ENCODE measurements around the gene DPP3. TPM values are rescaled to one million over a fixed set of nuclear protein-coding genes. Genes with fewer than 3 reads are reported as not detected.

Gene DPP3
- polyA plus RNA-seq, 1 of the 3 experiments (the other 2 are of a cell fraction): 70.6 TPM

- no peak for TF ChIP-seq FOSL2 (IDR thresholded peaks at IDR 0.05; ENCODE audit: borderline replicate concordance, low read depth)
- TF ChIP-seq POLR2AphosphoS5 (IDR thresholded peaks at IDR 0.05; ENCODE audit: low read depth, low read length): no peak
- no peak for TF ChIP-seq RXRA (IDR thresholded peaks at IDR 0.05; ENCODE audit: borderline replicate concordance, low read depth)
- TF ChIP-seq GABPA (IDR thresholded peaks at IDR 0.05; ENCODE audit: low read depth): no peak
- TF ChIP-seq JUND (IDR thresholded peaks at IDR 0.05): no peak
- TF ChIP-seq NFIC (IDR thresholded peaks at IDR 0.05; ENCODE audit: borderline replicate concordance): no peak
- no peak for TF ChIP-seq FOXJ3 (CRISPR knock-in tag; IDR thresholded peaks at IDR 0.05)
- TF ChIP-seq EZH2phosphoT487 (IDR thresholded peaks at IDR 0.05; ENCODE audit: borderline replicate concordance, low read depth): no peak
- TF ChIP-seq RFX5 (IDR thresholded peaks at IDR 0.05; ENCODE audit: low read length): no peak
These were observed 25.1 kb downstream of the DPP3 start (continued) for GRCh38 chr11:66505276-66505816.

- Histone ChIP-seq H3K27me3 (ENCODE audit: insufficient read depth) (no peaks in the 10 kb centered on the region), H3K9me3 (no peaks in the 10 kb centered on the region), H3K4me3 (ENCODE audit: low read depth in 2 of 2, low read length in 1 of 2) (no peak overlapping the region), H3K27ac (ENCODE audit: low read depth in 2 of 2, low read length in 1 of 2) (no peak overlapping the region), H3K4me1 (ENCODE audit: control insufficient read depth in 1 of 2, insufficient read depth in 2 of 2, low read depth in 1 of 2, low read length in 1 of 2) (peaks cover 5 to 10% of the 10 kb centered on the region in 2 experiments; a peak in 2 of 4 replicates), H3F3A (replicated peaks; ENCODE audit: insufficient read depth) (peaks cover 4% of the 10 kb centered on the region), H3K4me2 (no peak overlapping the region), H3K36me3 (replicated peaks in 1 of 2; ENCODE audit: control insufficient read depth in 1 of 2, insufficient read depth in 2 of 2, low read length in 1 of 2) (peaks cover 5 to 7% of the 10 kb centered on the region in 2 experiments), H3K79me2 (ENCODE audit: insufficient read depth) (peaks cover 18% of the 10 kb centered on the region), H2AFZ (ENCODE audit: low read depth) (no peak overlapping the region), H4K20me1 (ENCODE audit: insufficient read depth) (no peaks in the 10 kb centered on the region), H3K9ac (no peak overlapping the region), H3K9me2 (no peaks in the 10 kb centered on the region)
- TF ChIP-seq GATA2 (CRISPR knock-in tag; IDR thresholded peaks at IDR 0.05): no peak
- 81% methylated on average over 6 of the region's 7 CpGs for WGBS (ENCODE audit: low lambda C conversion rate)
- ChIA-PET CTCF (interaction anchor here (1.1 to 1.8 kb wide), 3 partner anchors 30 to 170 kb away, joined by 3 to 6 read pairs (median 4); partner anchors contain the start of gene DPP3), POLR2A (no interaction called here)
- DNase-seq: no peak
These were observed 28.9 kb downstream of the DPP3 start for GRCh38 chr11:66509131-66509561.

GRCh38 chr11:66510271-66510989, 30.2 kb downstream of the DPP3 start, which contains the start of gene BBS1:
Gene BBS1 (plus strand): TSS chr11:66510635. CDS start chr11:66510660, 25 bp downstream.
- Histone ChIP-seq H2AFZ (ENCODE audit: low read depth) (peak within 1 kb of the TSS; percentile 85), H4K20me1 (ENCODE audit: insufficient read depth) (no peaks in the 10 kb centered on the region), H3K4me2 (peak within 1 kb of the TSS; percentile 80), H3K27me3 (ENCODE audit: insufficient read depth) (no peaks in the 10 kb centered on the region), H3K9me2 (no peaks in the 10 kb centered on the region), H3K27ac (ENCODE audit: low read depth in 2 of 2, low read length in 1 of 2) (peak within 1 kb of the TSS; percentile 40 to 70), H3K9me3 (no peaks in the 10 kb centered on the region), H3K4me3 (ENCODE audit: low read depth in 2 of 2, low read length in 1 of 2) (peak within 1 kb of the TSS; percentile 87 to 89), H3K4me1 (ENCODE audit: control insufficient read depth in 1 of 2, insufficient read depth in 2 of 2, low read depth in 1 of 2, low read length in 1 of 2) (peaks cover 5 to 10% of the 10 kb centered on the region in 2 experiments; a peak in 2 of 4 replicates), H3K79me2 (ENCODE audit: insufficient read depth) (peaks cover 18% of the 10 kb centered on the region), H3F3A (replicated peaks; ENCODE audit: insufficient read depth) (peaks cover 4% of the 10 kb centered on the region), H3K9ac (peak within 1 kb of the TSS; percentile 70), H3K36me3 (replicated peaks in 1 of 2; ENCODE audit: control insufficient read depth in 1 of 2, insufficient read depth in 2 of 2, low read length in 1 of 2) (peaks cover 4 to 9% of the 10 kb centered on the region in 2 experiments)
- 9% methylated on average over 14 of the region's 31 CpGs for WGBS (ENCODE audit: low lambda C conversion rate)
- CTCF ChIA-PET: interaction anchor here (0.6 to 1.6 kb wide), 7 partner anchors 20 to 482 kb away, joined by 3 to 5 read pairs (median 4); partner anchors contain the start of gene RBM4B
- peak; percentile 92 for DNase-seq
- POLR2A ChIA-PET: interaction anchor here (0.6 to 1.4 kb wide), 7 partner anchors 9 to 138 kb away, joined by 3 to 8 read pairs (median 3); partner anchors contain the start of genes ACTN3, DPP3 and ZDHHC24
- TF ChIP-seq IRF3 (IDR thresholded peaks at IDR 0.05; ENCODE audit: low read depth, low read length): no peak
- 0 out of 2 replicates have a peak, but pooled peaks have one; percentile 48 for TF ChIP-seq USF1 (IDR thresholded peaks at IDR 0.05; ENCODE audit: borderline replicate concordance, low read depth)
- no peak for TF ChIP-seq FOXJ3 (CRISPR knock-in tag; IDR thresholded peaks at IDR 0.05)
- TF ChIP-seq RXRA (IDR thresholded peaks at IDR 0.05; ENCODE audit: borderline replicate concordance, low read depth): no peak
- peak; percentile 64; the same call in 1 of the 2 replicates for TF ChIP-seq MAX (IDR thresholded peaks at IDR 0.05; ENCODE audit: low read depth)
- TF ChIP-seq ZBTB33 (IDR thresholded peaks at IDR 0.05; ENCODE audit: borderline replicate concordance, low read depth): 0 out of 2 replicates have a peak, but pooled peaks have one; percentile 7
- TF ChIP-seq SIN3A (IDR thresholded peaks at IDR 0.05; ENCODE audit: borderline replicate concordance, low read depth, low read length): peak; percentile 81; the same call in 1 of the 2 replicates
- no peak for TF ChIP-seq MEF2A (IDR thresholded peaks at IDR 0.05; ENCODE audit: borderline replicate concordance, low read depth)
- TF ChIP-seq NFIC (IDR thresholded peaks at IDR 0.05; ENCODE audit: borderline replicate concordance): no peak
- TF ChIP-seq GABPA (IDR thresholded peaks at IDR 0.05; ENCODE audit: low read depth): peak; percentile 66
- TF ChIP-seq JUND (IDR thresholded peaks at IDR 0.05): no peak
- peak; percentile 96 for TF ChIP-seq YY1 (IDR thresholded peaks at IDR 0.05; ENCODE audit: low read depth)
- 0 out of 2 replicates have a peak, but pooled peaks have one; percentile 1 for TF ChIP-seq NRF1 (IDR thresholded peaks at IDR 0.05; ENCODE audit: low read depth, low read length)
- peak; percentile 91 for TF ChIP-seq MXI1 (IDR thresholded peaks at IDR 0.05; ENCODE audit: low read depth, low read length)
- peak; percentile 89 for TF ChIP-seq POLR2AphosphoS5 (IDR thresholded peaks at IDR 0.05; ENCODE audit: low read depth, low read length)
